ENCODE measurements around the gene ACTRT2. TPM values are rescaled to one million over a fixed set of nuclear protein-coding genes. Genes with fewer than 3 reads are reported as not detected.

The ACTRT2 gene
- polyA plus RNA-seq, 3 donors, result not detected

DNA sequence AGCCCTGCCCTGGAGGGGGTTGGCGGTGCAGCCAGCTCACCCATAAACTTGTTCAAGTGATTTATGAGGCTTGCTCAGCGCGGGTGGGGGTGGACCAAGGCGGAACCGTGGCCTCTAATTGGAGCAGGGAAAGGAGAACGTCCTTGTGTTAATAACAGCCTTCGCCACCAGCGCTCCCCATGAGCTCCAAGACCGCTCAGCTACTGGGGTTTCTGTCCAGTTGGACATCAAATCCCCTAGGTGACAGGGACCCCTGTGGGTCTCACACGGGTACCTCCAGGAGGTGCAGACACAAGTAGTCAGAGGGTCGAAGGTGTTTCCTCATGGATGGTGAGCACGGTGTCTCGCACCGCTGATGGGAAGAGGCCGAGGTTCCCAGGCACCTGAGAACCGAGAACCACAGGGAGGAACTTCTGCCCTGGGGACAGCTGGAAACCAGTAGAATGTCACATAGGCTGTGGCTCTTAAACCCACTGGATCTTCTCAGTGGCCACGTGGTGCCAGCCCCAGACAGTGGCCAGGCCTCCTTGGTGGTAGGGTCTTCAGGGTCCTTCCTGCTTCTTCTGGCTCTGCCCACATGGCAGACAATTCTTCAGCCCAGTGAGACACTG, 3.7 kb upstream of the ACTRT2 start:
- no peak for DNase-seq

DNA sequence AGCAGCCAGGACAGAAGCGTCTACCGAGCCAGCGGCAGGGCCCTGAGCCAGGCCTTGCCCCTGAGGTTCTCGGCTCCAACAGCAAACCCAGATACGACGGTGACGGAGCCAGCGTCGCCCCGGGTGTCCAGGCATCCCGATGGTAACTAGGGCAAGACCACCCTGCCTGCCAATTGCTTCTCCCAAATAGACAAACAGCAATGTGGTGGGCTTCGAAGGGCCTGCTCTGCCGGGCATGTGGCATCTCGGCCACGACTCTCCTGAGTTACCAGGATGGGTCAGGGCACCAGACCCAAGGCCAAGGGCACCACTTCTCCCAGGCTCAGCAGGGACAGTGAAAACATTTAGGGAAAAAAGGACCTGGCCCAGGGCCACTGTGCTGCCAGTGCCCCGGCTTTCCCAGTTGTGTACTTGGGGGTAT, 3.2 kb upstream of the ACTRT2 start:
- no peak for DNase-seq

DNA sequence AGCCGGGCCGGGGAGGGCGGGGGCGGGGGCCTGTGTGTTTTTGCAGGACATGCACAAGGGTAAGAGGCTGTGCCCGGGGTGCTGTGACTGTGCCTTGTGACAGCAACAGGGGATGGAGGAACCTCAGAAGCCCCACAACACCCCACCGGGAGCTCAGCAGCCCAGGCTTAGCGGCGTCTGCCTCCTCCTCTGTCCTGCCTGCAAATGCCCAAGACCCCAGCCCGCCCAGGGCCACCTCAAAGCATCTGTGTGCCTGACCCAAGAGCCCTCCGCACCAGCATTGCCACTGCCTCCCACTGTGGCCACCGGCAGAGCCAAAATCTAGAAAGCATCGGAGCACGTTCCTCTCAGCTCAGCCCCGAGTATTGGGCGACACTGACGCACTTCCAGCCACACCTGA, 2.7 kb upstream of the ACTRT2 start:
- no peak for DNase-seq

DNA sequence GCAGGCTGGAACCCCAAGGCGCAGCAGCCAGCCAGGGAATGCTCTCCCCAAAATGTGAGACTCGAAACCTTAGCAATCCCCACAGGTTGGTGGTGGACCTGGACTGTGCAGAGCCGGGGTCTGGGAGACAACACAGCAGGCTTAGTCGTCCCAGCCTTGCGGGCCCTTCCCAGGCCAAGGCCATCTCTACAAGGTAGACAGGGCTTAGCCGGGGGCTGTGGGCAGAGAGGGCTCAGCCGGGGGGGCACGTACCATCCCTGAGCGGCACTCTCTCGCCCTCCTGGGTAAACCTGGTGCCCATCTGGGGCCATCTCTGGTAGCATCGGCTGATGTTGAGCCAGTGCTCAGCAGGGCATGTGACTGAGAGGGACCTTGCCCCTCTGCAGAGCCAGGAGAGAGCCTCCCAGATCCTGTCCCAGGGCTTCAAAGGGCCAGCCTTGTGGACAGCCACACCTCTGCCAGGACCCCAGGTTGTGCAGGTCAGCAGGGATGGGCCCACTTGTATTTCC, 2.2 kb upstream of the ACTRT2 start:
- no peak for DNase-seq

DNA sequence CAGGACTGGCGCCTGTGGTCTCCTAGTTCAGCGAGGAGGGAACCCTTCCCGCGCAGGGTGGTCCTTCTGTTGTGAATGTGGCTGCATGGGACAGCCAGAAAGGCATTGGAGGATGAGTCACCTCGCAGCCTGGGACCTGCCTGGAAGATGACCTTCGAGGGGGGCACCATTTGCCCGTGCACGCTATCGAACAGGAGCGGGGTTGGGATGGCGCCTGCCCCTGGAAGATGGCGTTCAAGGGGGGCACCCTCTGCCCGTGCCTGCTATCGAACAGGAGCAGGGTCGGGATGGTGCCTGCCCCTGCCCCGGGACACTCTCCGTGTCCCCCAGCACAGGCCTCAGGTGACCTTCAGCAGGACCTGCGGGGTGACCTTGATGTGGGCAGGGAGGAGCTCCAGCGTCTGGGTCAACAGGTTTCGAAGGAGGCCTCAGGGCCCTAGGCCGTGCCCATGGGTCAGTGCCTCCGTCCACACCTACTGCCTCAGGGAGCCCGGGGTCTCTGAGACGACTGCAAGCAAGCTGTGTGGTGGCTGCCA, 1.7 kb upstream of the ACTRT2 start:
- DNase-seq, result no peak

DNA sequence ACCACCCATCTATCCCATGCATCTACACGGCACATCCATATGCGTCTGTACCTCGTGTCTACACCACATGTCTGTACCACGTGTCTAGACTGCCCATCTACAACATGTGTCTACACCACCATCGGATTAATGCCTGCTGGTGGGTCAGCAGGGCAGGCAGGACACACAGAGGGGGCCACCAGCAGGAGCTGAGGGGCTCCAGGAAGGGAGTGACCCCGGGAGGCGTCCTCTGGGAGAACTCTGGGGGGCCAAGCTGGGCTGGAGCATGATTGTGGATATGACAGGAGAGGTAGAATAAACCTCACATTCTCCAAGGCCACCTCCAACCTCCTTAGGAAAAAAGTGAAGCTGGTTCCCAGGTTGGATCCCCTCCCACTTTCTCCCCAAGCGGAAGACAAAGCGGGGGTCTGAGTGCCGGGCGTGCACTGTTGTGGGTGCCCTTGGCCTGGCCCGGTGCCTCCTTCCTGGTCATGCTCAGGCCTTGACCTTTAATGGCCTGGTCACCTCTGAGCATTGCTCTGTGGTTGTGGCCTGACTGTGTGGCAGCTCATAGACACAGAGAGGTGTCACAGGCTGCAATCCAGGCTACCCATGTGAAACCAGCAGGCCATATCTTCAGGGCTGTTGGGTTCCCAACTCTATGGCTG, 881 bp upstream of the ACTRT2 start:
- no peak for DNase-seq

DNA sequence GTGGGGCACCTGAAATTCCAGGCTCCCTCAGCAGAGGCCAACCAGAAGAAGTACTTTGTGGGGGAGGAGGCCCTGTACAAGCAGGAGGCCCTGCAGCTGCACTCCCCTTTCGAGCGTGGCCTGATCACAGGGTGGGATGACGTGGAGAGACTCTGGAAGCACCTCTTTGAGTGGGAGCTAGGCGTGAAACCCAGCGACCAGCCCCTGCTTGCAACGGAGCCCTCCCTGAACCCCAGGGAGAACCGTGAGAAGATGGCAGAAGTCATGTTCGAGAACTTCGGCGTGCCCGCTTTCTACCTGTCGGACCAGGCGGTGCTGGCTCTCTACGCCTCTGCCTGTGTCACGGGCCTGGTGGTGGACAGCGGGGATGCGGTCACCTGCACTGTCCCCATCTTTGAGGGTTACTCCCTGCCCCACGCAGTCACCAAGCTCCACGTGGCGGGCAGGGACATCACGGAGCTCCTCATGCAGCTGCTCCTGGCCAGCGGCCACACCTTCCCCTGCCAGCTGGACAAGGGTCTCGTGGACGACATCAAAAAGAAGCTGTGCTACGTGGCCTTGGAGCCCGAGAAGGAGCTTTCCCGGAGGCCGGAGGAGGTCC, 634 bp downstream of the ACTRT2 start:
- DNase-seq, result no peak

DNA sequence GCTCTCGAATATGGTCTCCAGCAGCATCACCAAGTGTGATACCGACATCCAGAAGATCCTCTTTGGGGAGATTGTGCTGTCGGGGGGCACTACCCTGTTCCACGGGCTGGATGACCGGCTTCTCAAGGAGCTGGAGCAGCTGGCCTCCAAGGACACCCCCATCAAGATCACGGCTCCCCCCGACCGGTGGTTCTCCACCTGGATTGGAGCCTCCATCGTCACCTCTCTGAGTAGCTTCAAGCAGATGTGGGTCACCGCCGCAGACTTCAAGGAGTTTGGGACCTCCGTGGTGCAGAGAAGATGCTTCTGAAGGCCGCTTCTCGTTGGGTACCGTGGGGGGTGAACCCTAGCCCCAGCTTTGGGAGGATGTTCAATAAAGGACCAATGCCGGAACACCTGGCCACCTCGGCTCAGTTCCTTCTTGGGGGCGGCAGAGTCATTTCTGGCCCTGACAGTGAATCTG, 1.3 kb downstream of the ACTRT2 start:
- no peak for DNase-seq

DNA sequence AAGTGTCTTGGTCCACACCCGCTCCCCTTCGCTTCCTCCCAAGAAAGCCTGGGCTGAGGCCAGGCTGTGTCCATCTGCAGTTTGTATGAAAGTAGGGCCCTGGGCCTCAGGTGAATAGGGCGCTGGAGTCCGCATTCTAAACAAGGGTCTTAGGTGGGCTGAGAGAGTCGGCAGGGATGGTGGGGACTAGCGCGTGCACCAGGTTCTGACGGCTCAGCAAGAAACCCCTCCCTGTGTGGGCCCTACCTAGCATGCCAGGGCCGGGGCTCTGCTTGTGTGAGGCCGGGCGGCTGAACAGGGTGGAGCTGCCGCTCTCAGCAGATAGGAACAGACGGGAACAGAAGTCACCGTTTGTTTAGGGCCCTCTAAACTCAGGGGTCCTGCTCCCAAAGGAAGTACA, 1.7 kb downstream of the ACTRT2 start:
- DNase-seq, result no peak

DNA sequence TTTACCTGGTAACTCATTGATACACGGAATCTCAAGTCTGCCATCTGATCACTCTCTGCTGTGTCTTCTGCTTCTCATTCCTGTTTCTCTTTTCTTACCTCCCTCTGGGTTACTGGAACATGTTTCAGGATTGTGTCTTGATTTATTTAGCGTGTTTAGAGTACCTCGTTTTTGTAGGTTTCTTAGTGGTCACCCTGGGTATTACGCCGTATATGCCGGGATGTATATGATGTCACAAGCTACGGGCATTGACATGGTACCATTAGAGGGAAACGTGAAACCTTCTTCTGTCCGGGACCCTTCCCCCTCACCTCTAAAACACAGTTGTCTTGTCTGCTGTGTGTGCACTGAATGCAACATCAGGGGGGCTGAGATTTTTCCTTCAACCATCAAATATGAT, 2.8 kb downstream of the ACTRT2 start:
- no peak for DNase-seq

DNA sequence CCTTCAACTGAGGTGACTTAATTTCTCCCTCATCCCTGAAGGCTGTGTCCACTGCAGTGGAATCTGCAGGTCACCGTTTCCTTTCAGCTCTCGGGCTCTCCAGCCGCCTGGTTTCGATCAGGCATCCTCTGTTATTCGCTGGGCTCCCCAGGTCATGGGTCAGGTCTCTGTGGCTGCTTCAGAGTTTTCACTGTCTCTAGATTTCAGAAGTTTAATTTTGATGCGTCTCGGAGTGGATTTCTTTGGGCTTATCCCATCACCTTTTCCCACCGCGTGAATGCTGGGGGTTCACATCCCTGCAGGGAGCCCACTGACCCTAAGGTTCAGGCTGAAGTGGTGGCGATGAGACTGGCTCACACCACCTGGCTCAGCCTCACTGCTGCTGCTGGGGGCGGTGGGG, 3.3 kb downstream of the ACTRT2 start:
- DNase-seq, result no peak

DNA sequence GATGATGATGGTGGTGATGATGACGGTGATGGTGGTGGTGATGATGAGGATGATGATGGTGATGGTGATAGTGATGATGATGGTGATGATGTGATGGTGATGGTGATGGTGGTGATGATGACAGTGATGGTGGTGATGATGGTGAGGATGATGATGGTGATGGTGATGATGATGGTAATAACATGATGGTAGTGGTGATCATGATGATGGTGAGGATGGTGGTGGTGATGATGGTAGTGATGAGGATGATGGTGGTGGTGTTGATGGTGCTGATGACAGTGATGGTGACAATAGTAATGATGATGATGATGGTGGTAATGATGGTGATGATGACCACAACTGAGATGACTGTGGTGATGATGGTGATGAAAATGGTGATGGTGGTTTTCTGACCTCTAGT, 4.9 kb downstream of the ACTRT2 start:
- DNase-seq, result no peak

DNA sequence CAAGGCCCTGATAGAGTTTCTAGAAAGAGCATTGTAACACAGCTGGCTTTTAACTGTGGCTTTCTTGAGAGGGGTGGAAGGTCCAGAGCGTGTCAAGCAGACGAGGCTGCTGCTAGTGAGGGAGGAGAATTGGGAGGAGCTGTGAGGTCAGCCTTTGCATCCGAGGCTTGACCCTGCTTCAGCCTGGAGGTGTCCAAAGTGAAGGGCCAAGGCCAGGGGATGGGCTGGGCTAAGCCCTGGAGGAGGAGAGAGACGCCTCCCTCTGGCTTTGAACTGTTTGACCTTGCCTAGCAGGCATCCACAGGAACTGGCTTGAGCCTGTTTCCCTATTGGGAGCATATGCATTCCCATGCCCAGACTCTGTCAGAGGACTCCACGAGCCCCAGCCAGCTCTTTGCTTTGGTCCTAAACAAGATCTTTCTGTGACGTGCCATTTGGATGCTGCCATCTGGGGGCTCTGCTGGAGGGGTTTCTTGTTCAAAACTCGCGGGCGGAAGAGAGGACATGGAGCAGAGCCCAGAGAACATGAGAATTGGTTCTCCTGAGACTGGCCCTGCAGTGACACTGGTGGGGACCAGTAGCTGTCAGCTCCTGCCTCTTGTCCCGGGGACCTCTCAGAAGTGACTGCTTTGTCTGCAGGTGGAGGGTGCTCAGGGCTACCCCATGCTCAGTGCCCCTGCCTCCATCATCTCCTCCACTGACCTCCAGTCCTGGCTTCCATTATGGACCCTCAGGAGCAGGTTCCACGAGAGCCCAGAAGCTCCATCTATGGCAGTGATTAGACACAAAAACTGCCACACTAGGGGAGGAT, 5.5 kb downstream of the ACTRT2 start:
- DNase-seq, result no peak

DNA sequence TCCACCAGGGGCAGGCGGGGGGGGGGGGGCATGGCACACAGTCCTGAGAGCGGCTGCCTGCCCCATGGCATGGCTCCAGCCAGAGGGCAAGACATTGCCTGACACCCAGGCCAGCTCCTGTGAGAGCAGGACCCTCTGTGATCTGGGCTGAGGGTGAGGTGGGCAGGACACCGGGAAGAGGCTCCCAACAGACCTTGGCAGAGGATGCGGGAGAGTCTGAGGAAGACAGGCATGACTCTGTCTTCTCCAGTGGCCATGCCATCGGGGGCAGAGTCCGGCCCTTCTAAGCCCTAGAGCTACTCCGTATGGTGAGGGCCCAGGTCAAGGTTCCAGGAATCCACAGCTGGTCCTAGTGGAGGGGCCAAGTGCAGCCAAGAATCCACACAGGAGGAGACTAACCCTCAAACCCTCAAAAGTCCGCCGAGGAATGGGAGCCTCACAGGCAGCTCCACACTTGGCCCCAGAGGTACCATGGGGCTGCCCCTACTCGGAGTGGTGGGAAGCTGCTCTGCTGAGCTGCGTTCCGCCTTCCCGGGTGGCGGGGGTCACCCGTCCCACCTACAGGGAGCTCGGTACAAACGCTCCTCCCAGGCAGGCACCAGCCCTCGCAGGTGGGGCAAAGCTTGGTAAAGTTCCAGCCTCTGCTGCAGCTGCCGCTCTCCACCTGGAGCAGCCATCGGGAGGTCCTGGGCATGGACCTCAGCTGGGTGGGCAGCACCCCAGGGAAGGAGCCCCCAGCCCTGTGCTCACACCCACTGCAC, 6.5 kb downstream of the ACTRT2 start:
- no peak for DNase-seq

DNA sequence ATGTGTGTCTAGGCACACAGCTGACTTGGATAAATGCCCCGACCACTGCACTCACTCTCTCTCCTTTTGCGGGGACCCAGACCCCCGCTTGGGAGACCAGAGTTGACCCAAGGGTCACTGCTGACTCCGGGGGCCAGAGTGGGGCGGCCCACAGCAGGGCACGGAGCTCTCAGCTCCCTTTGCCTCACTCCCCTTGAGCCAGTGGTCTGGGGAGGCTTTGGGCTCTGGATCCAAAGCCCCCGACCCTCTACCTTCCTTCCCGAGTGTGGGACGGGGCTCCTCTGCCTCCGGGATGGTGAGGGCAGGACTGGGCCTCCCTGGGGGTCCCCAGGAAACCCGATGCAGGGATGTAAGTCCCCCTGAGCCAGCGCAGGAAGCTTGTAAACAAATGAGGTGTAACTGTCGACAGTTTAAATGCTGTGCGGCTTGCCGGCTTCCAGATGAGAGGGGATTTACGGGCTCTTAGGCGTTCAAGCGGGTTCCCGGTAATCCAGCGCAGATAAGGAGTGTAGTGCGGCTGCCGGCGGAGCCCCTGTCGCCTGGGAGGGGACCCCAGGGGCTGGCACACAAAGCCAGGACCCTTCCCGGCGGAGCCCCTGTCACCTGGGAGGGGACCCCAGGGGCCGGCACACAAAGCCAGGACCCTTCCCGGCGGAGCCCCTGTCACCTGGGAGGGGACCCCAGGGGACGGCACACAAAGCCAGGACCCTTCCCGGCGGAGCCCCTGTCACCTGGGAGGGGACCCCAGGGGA, 7.4 kb downstream of the ACTRT2 start:
- no peak for DNase-seq

DNA sequence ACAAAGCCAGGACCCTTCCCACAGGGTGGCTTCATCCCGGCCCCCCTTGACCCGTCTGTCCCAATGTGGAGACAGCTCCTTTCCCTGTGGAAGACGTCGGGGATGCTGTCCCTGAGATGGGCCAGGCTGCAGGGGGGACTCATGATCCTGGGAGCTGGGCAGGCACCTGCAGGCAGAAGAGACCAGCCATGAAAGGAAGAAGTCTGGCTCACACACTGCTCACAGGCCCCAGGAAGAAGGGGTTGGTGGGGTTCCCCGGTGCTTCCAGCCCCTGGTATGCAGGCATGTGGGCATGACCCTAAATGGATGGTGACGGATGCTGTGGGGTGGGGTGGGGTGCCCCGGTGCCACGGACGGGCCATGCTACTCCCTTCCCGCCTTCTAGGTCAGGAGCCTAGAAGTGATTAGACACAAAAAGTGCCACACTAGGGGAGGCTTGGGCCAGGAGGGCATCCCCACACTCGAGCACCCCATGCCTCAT, 8.3 kb downstream of the ACTRT2 start:
- DNase-seq, result no peak

DNA sequence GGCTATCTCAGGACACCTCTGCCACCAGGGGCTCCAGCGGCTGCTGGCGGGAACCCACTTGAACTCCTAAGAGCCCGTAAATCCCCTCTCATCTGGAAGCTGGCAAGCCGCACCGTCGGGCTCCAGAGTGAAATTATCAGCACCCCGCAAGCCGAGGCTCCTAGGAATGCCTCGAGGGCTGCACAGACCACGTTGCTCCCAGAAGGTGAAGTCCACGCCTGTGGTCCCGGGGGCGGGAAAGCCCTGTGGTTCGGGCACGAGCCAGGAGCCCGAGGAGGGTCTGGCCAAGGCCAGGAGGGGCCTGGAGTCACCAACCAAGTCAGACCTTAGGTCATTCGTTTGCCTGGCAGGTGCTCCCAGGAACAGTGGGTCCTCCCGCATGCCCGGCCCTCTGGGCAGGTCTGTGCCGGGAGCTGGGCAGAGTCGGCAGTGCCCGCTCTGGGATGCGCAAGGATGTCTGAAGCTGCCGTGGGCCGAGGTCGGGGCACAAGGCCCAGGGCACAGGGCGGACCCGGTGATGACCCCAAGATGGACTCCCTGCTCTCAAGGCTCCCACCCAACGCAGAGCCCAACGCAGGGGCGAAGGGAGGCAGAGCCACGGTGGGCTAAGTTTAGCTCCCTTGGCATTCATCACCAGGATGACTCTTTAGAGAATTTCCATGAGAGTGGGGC, 8.9 kb downstream of the ACTRT2 start:
- no peak for DNase-seq

DNA sequence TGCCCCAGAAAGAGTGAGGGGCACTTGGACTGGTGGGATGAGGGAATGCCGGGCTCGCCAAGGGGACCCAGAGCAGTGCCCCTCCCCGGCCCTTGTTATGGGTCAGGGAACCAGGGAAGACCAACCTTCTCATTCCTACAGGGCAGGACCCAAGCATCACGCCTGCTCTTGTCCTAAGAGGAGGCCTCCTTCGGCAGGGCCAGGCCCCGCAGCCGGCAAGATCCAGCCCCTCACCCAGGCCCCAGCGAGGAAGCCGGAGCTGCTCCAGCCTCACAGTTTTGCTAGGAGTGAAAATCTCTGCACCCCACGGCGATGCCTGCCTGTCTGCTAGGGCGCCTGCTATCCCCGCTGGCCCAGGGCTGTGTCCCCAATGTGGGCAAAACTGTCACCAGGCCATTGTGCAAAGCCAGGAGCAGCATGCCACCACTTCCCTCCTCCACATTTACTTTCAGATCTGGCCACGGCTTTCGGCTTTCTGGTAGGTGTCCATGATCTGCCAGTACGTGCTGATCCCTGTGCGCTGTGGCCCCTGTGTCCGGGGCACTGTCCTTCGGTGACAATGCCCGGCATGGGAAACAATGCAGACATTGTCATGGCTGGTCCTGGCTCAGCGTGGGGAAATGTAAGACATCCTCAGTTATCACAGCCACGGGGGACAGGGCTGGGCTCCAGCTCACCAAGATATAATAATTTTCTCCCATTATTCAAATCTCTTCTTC, 9.6 kb downstream of the ACTRT2 start:
- DNase-seq, result no peak
